IPS-NIHi11 (cell line): ENCODE data around the gene ZNF311.
"Not testable (repeated sequence)": the region's sequence is repeated elsewhere in the genome, so short reads cannot be mapped to it uniquely, and the experiment has no call there.

Source experiments
- DNase-seq: peaks from one replicate; pipeline ENCODE4 v3.0.0; 2012; ENCODE audit warnings: mixed read lengths, low spot score

Gene ZNF311

DNA sequence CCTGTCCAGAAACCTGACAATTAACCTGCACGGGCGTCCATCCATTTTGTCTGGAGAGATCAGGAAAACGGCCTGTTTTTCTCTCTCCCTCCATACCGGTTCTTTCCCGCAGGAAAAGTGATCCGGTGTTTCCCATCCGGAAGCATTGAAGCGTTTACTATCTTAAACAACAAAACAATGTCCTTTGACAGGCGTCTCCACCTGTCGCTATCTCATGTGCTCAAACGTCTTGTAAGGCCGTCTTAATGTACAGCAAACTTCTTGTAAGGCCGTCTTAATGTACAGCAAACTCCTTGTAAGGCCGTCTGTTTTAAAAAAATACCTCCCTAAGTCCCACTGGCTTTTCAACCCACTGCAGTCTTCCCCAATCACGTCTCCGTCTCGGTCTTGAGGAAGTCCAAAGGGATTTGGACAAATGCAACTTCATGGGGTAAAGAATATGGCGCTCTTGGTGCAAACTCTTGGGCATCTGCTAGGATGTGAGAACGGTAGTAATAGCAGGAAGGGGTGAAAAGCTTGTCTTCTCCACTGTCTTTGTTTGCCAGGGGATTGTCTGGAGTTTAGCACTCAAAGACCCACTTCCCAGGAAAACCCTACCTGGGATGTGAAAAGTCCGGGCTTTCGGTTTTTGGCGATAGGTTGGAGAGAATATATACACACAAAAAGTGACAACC is 51.4 kb downstream of the ZNF311 start:
- DNase-seq = peak; percentile 15

DNA sequence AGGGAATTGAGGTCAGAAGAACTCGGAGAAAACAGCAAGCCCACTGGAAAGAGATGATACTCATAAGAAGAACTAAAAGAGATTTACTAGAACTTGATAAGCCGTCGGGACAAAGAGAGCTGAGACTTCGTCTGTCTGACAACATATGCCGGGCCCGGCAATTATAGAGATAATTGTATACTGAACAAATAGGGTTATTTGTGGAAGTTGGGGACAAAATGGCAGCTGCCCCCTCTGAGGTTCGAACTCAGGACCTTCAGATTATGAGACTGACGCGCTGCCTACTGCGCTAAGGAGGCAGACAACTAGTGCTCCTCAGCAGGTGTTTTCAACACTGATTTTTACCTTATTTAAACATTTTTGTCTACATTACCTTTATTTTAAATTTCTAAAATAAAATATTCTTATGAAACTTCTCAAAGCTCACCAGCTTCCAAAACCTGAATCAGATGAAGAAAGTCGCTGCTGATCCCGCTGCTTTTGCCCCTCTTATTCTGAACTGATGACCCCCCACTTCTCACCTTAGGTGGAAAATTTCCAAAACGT is 52.0 kb downstream of the ZNF311 start:
- DNase-seq = peak; percentile 50

DNA sequence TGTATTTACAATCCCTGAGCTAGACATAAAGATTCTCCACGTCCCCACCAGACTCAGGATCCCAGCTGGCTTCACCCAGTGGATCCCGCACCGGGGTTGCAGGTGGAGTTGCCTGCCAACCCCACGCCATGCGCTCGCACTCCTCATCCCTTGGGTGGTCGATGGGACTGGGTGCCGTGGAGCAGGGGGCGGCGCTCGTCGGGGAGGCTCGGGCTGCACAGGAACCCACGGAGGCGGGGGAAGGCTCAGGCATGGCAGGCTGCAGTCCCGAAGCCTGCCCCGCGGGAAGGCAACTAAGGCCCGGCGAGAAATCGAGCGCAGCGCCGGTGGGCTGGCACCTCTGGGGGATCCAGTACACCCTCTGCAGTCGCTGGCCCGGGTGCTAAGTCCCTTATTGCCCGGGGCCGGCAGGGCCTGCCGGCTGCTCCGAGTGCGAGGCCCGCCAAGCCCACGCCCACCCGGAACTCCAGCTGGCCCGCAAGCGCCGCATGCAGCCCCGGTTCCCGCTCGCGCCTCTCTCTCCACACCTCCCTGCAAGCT is 55.4 kb downstream of the ZNF311 start:
- not testable (repeated sequence) for DNase-seq

DNA sequence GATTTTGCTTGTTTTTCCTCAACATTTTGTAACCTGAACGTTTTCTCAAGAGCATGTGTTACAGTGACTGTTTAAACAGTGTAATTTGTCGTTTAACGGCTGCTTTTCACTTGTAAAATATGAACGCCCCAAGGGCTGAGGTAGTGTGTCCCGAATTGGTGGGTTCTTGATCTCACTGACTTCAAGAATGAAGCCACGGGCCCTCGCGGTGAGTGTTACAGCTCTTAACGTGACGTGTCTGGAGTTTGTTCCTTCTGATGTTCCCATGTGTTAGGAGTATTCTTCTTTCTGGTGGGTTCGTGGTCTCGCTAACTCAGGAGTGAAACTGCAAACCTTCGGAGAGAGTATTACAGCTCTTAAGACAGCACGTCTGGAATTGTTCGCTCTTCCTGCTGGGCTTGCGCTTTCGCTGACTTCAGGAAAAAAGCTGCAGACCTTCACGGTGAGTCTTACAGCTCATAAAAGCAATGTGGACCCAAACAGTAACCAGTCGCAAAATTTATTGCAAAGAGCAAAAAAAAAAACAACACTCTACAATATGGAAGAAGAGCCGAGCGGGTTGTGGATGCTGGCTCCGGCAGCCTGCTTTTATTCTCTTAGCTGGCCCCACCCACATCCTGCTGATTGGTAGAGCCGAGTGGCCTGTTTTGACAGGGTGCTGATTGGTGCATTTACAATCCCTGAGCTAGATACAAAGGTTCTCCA is 56.2 kb downstream of the ZNF311 start:
- no peak for DNase-seq

DNA sequence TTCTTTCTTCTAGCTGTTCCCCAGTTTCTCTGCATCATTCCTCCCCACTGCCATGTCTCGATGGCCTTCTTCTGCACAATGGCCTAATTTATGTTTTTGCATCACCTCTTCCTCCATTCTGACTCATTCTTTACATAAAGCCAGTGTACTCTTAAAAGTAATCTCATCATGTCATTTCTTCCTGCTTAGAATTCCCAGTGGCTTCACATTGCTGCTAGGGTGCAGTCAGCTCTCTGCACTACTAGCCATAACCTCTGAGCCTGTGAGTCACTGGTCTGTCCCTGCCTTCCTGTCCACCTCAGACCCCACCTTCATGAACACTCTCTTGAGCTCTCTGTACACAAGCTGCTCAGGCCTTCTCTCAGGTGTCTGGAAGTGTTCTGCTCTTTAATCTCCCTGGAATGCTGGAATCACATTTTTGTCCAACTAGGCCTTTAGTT is 57.3 kb downstream of the ZNF311 start:
- DNase-seq = no peak

DNA sequence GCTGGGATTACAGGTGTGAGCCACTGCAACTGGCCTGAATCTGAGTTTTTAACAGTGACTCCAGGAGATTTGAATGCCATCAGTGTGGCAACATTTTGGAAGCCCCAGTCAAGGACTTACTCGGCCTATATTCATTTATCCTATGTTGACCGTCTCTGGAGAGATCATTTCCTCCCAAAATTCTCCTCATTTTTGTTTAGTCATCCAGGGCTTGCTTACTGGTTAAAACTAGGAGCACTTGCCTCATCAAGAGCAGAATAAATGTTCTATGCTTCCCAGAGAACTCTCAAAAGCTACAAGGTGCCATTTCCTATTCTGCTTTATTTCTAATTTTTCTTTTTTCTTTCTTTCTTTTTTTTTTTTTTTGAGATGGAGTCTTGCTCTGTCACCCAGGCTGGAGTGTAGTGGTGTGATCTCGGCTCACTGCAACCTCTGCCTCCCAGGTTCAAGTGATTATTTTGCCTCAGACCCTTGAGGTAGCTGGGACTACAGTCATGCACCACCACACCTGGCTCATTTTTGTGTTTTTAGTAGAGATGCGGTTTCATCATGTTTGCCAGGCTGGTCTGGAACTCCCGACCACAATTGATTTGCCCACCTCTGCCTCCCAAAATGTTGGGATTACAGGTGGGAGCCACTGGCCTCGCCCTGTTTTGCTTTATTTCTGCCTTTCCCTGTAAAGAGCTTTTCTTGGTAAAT is 57.9 kb downstream of the ZNF311 start:
- no peak for DNase-seq

DNA sequence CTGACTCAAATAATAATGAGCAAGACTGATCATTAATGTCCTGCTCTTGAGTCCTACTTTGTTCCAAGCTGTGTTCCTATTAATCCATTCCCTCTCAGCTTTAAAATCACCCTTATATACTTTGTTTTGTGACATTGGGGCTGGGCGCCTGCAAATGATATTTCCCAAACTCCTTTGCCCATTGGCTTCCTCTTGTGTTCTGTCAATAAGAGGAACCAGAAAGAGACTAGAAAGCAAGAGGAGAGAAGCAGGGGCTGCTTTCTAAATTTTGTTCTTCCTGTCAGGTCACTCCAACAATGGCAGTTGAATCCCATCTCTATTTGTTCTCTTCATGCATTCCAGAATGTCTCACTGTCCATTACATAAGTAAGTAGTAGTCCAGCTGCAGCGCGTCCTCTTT is 59.8 kb downstream of the ZNF311 start:
- DNase-seq = no peak
